ENCODE results near the gene MAP4K1. TPM values are rescaled to one million over a fixed set of nuclear protein-coding genes. Genes with fewer than 3 reads are reported as not detected.
A peak's percentile ranks its signal among the peaks of the same experiment; 100 is the strongest.

The MAP4K1 gene
- total and polyA plus RNA-seq, 2 of the 13 experiments (the other 11 are each of a cell fraction or from before 2014, with no cell fraction given): 0.24 to 0.89 TPM

GRCh38 chr19:38658462-38659306 lies 40.9 kb upstream of the MAP4K1 start (continued):
- TF ChIP-seq PRPF4 (IDR thresholded peaks at IDR 0.05; ENCODE audit: low read depth, low read length, poor library complexity, severe bottlenecking) (no peak), ZFP37 (CRISPR knock-in tag; IDR thresholded peaks at IDR 0.05; ENCODE audit: borderline replicate concordance) (no peak), ELK4 (CRISPR knock-in tag; IDR thresholded peaks at IDR 0.05; ENCODE audit: borderline replicate concordance) (no peak), RFXAP (CRISPR knock-in tag; IDR thresholded peaks at IDR 0.05; ENCODE audit: borderline replicate concordance) (no peak), ZNF850 (CRISPR knock-in tag; conservative IDR thresholded peaks at IDR 0.05) (no peak), NFKB2 (CRISPR knock-in tag; IDR thresholded peaks at IDR 0.05; ENCODE audit: borderline replicate concordance) (no peak), NCOR1 (IDR thresholded peaks at IDR 0.05; ENCODE audit: borderline replicate concordance, low read length) (peak; percentile 66; the same call in 1 of the 2 replicates), IRF2 (CRISPR knock-in tag; IDR thresholded peaks at IDR 0.05) (peak; percentile 37; the same call in 1 of the 2 replicates), GABPB1 (CRISPR knock-in tag; IDR thresholded peaks at IDR 0.05) (no peak), IKZF5 (CRISPR knock-in tag; IDR thresholded peaks at IDR 0.05) (peak; percentile 55; the same call in 1 of the 2 replicates), THAP11 (CRISPR knock-in tag; IDR thresholded peaks at IDR 0.05) (peak; percentile 27; the same call in 1 of the 2 replicates), SIN3B (IDR thresholded peaks at IDR 0.05; ENCODE audit: low read length) (no peak), ATF3 (CRISPR knock-in tag; IDR thresholded peaks at IDR 0.05) (no peak), KDM5A (IDR thresholded peaks at IDR 0.05; ENCODE audit: borderline replicate concordance, low read length) (no peak), ZNF180 (CRISPR knock-in tag; IDR thresholded peaks at IDR 0.05; ENCODE audit: borderline replicate concordance, low read depth) (no peak)
- TF ChIP-seq, protein P1, sequence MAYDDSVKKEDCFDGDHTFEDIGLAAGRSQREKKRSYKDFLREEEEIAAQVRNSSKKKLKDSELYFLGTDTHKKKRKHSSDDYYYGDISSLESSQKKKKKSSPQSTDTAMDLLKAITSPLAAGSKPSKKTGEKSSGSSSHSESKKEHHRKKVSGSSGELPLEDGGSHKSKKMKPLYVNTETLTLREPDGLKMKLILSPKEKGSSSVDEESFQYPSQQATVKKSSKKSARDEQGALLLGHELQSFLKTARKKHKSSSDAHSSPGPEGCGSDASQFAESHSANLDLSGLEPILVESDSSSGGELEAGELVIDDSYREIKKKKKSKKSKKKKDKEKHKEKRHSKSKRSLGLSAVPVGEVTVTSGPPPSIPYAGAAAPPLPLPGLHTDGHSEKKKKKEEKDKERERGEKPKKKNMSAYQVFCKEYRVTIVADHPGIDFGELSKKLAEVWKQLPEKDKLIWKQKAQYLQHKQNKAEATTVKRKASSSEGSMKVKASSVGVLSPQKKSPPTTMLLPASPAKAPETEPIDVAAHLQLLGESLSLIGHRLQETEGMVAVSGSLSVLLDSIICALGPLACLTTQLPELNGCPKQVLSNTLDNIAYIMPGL (CRISPR knock-in tag; IDR thresholded peaks at IDR 0.05; ENCODE audit: borderline replicate concordance in 1 of 2, low read depth in 1 of 2): no peak
- TF ChIP-seq, protein P2, sequence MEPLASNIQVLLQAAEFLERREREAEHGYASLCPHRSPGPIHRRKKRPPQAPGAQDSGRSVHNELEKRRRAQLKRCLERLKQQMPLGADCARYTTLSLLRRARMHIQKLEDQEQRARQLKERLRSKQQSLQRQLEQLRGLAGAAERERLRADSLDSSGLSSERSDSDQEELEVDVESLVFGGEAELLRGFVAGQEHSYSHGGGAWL (CRISPR knock-in tag; IDR thresholded peaks at IDR 0.05): no peak
- TF ChIP-seq, protein P3, sequence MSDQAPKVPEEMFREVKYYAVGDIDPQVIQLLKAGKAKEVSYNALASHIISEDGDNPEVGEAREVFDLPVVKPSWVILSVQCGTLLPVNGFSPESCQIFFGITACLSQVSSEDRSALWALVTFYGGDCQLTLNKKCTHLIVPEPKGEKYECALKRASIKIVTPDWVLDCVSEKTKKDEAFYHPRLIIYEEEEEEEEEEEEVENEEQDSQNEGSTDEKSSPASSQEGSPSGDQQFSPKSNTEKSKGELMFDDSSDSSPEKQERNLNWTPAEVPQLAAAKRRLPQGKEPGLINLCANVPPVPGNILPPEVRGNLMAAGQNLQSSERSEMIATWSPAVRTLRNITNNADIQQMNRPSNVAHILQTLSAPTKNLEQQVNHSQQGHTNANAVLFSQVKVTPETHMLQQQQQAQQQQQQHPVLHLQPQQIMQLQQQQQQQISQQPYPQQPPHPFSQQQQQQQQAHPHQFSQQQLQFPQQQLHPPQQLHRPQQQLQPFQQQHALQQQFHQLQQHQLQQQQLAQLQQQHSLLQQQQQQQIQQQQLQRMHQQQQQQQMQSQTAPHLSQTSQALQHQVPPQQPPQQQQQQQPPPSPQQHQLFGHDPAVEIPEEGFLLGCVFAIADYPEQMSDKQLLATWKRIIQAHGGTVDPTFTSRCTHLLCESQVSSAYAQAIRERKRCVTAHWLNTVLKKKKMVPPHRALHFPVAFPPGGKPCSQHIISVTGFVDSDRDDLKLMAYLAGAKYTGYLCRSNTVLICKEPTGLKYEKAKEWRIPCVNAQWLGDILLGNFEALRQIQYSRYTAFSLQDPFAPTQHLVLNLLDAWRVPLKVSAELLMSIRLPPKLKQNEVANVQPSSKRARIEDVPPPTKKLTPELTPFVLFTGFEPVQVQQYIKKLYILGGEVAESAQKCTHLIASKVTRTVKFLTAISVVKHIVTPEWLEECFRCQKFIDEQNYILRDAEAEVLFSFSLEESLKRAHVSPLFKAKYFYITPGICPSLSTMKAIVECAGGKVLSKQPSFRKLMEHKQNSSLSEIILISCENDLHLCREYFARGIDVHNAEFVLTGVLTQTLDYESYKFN (CRISPR knock-in tag; conservative IDR thresholded peaks at IDR 0.05): peak; percentile 49; the same call in 1 of the 2 replicates

Measured in HepG2 (cell line).